Measurements from ENCODE around the gene WSCD1. TPM values are rescaled to one million over a fixed set of nuclear protein-coding genes. Genes with fewer than 3 reads are reported as not detected.

Gene WSCD1
- total and polyA plus RNA-seq, 2 donors (not counting 1 experiment from before 2014, with no cell fraction given) = not detected

GRCh38 chr17:6046431-6046830, 23.7 kb upstream of the WSCD1 start:
- CTCF ChIA-PET = no interaction called here
- Histone ChIP-seq H3K79me2 (ENCODE audit: control insufficient read depth, insufficient read depth, low read length) (no peaks in the 10 kb centered on the region), H3K9me3 (ENCODE audit: control extremely low read depth in 1 of 3, control insufficient read depth in 2 of 3, insufficient read depth in 1 of 3, low read length in 2 of 3) (peaks cover 0 to 3% (median 0%) of the 10 kb centered on the region in 3 donors), H3K9ac (ENCODE audit: low read length) (no peak overlapping the region), H3K36me3 (replicated peaks in 1 of 2; ENCODE audit: control extremely low read depth in 1 of 2, control insufficient read depth in 1 of 2, extremely low read depth in 1 of 2, insufficient read depth in 2 of 2, low read length in 1 of 2) (no peaks in the 10 kb centered on the region), H3K27ac (ENCODE audit: low read length in 2 of 2) (no peak overlapping the region), H4K20me1 (ENCODE audit: control insufficient read depth, insufficient read depth, low read length, poor library complexity, severe bottlenecking) (no peaks in the 10 kb centered on the region), H3K27me3 (replicated peaks in 1 of 4; ENCODE audit: control extremely low read depth in 1 of 4, control insufficient read depth in 3 of 4, insufficient read depth in 4 of 4, low read length in 3 of 4) (no peaks in the 10 kb centered on the region), H3K4me2 (replicated peaks; ENCODE audit: low read depth, low read length, poor library complexity, severe bottlenecking) (no peak overlapping the region), H3K4me3 (ENCODE audit: control extremely low read depth in 1 of 5, extremely low read depth in 1 of 5, insufficient read depth in 1 of 5, low read depth in 2 of 5, low read length in 4 of 5) (no peak overlapping the region), H3K4me1 (ENCODE audit: control insufficient read depth in 2 of 2, insufficient read depth in 2 of 2, low read length in 2 of 2) (no peaks in the 10 kb centered on the region), H2AFZ (ENCODE audit: insufficient read depth, low read depth, low read length, poor library complexity, severe bottlenecking) (no peak overlapping the region)
- H3K4me1 Mint-ChIP-seq = no peaks in the 10 kb centered on the region
- intact Hi-C loops (cut with micrococcal nuclease) = no loop called here
- no peak overlapping the region for H3K4me3 Mint-ChIP-seq
- 73% methylated on average over 4 of the region's 4 CpGs for WGBS (ENCODE audit: insufficient coverage)
- TF ChIP-seq EZH2 (IDR thresholded peaks at IDR 0.05; ENCODE audit: borderline replicate concordance, insufficient read depth, low read depth, low read length, poor library complexity, severe bottlenecking) (no peak), CTCF (IDR thresholded peaks at IDR 0.05) (no peak)
- POLR2A ChIA-PET = no interaction called here
- ATAC-seq (ENCODE audit: low read depth) = no peak
- no peaks in the 10 kb centered on the region for H3K9me3 Mint-ChIP-seq (ENCODE audit: insufficient read depth)
- no peaks in the 10 kb centered on the region for H3K27me3 Mint-ChIP-seq
- DNase-seq = no peak
- H3K27ac Mint-ChIP-seq = no peak overlapping the region

GRCh38 chr17:6046931-6047330, 23.2 kb upstream of the WSCD1 start:
- no peak overlapping the region for H3K4me3 Mint-ChIP-seq
- no peaks in the 10 kb centered on the region for H3K27me3 Mint-ChIP-seq
- no peaks in the 10 kb centered on the region for H3K9me3 Mint-ChIP-seq (ENCODE audit: insufficient read depth)
- no peak overlapping the region for H3K9ac ChIP-seq (ENCODE audit: low read length)
- no peak overlapping the region for H3K4me2 ChIP-seq (replicated peaks; ENCODE audit: low read depth, low read length, poor library complexity, severe bottlenecking)
- H3K27ac Mint-ChIP-seq = no peak overlapping the region
- H3K79me2 ChIP-seq (ENCODE audit: control insufficient read depth, insufficient read depth, low read length) = no peaks in the 10 kb centered on the region
- H3K36me3 ChIP-seq (replicated peaks in 1 of 2; ENCODE audit: control extremely low read depth in 1 of 2, control insufficient read depth in 1 of 2, extremely low read depth in 1 of 2, insufficient read depth in 2 of 2, low read length in 1 of 2) = no peaks in the 10 kb centered on the region
- H2AFZ ChIP-seq (ENCODE audit: insufficient read depth, low read depth, low read length, poor library complexity, severe bottlenecking) = no peak overlapping the region
- intact Hi-C loops (cut with micrococcal nuclease) = no loop called here
- no peaks in the 10 kb centered on the region for H3K4me1 ChIP-seq (ENCODE audit: control insufficient read depth in 2 of 2, insufficient read depth in 2 of 2, low read length in 2 of 2)
- H3K27me3 ChIP-seq (replicated peaks in 1 of 4; ENCODE audit: control extremely low read depth in 1 of 4, control insufficient read depth in 3 of 4, insufficient read depth in 4 of 4, low read length in 3 of 4) = no peaks in the 10 kb centered on the region
- ATAC-seq (ENCODE audit: low read depth) (no peak), DNase-seq (no peak)
- CTCF ChIA-PET = no interaction called here
- TF ChIP-seq CTCF (IDR thresholded peaks at IDR 0.05) (no peak), EZH2 (IDR thresholded peaks at IDR 0.05; ENCODE audit: borderline replicate concordance, insufficient read depth, low read depth, low read length, poor library complexity, severe bottlenecking) (no peak)
- no peak overlapping the region for H3K4me3 ChIP-seq (ENCODE audit: control extremely low read depth in 1 of 5, extremely low read depth in 1 of 5, insufficient read depth in 1 of 5, low read depth in 2 of 5, low read length in 4 of 5)
- WGBS (ENCODE audit: insufficient coverage) = no CpG with 5 or more reads among the region's 1 CpG
- POLR2A ChIA-PET = no interaction called here
- H3K9me3 ChIP-seq (ENCODE audit: control extremely low read depth in 1 of 3, control insufficient read depth in 2 of 3, insufficient read depth in 1 of 3, low read length in 2 of 3) = peaks cover 0 to 3% (median 0%) of the 10 kb centered on the region in 3 donors
- no peak overlapping the region for H3K27ac ChIP-seq (ENCODE audit: low read length in 2 of 2)
- no peaks in the 10 kb centered on the region for H3K4me1 Mint-ChIP-seq
- H4K20me1 ChIP-seq (ENCODE audit: control insufficient read depth, insufficient read depth, low read length, poor library complexity, severe bottlenecking) = no peaks in the 10 kb centered on the region
